Epithelial cell of esophagus (primary cell): ENCODE measurements around the gene HNRNPLL.
A peak's percentile ranks its signal among the peaks of the same experiment; 100 is the strongest.
"Not testable (repeated sequence)": the region's sequence is repeated elsewhere in the genome, so short reads cannot be mapped to it uniquely, and the experiment has no call there.

ENCODE experiments used
- DNase-seq: peaks from one replicate; pipeline ENCODE4 v3.0.0; 2010; ENCODE audit warnings: low read depth
- H3K4me3 ChIP-seq: 2 replicates; pipeline ENCODE4 v1.5.1; 2011; ENCODE audit warnings: mild to moderate bottlenecking, low read length, control low read depth
- TF ChIP-seq, protein P1 (sequence below): IDR thresholded peaks from 2 replicates; pipeline ENCODE4 v1.5.1; 2011; ENCODE audit warnings: low read depth, mild to moderate bottlenecking, low read length, control low read depth, inconsistent platforms; ENCODE audit not compliant: insufficient read depth; ENCODE audit errors: missing control alignments

Gene HNRNPLL

DNA sequence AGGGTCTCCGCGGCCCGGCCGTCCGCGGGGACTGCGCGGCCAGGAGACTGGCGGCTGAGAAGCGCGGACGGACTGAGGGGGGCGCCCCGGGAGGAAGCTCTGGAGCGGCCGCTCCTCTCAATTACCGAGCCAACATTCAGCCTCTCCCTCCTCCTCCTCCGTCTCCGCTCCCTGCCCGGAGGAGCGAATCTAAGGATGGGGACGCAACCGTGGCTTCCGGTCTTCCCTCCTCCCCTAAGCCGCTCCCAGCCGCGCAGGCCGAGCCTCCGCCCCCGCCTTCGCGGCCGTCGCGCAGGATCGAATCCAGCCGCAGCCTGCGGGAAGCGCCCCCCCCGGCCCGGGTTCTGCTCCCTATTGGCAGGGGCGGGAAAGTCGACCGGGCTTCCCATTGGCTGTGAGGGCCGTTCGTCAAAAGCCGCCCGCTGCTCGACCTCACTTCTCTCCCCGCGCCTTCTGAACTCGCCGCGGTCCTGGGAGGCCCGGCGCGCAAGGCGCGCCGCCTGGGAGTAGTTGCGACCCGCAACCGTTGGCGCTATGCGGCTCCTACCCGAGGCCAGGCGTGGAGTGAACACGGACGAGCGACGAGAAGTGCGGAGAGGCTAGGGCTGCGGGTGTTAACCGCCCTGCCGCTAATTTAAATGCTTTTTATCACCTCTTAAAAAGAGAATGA lies at the start of gene HNRNPLL:
Gene HNRNPLL, minus strand, starts transcription at position 197 of the 670 bp plus-strand sequence. CDS start 302 bp downstream, outside the sequence.
- peak within 1 kb of the TSS; percentile 72 for H3K4me3 ChIP-seq
- TF ChIP-seq, protein P1, sequence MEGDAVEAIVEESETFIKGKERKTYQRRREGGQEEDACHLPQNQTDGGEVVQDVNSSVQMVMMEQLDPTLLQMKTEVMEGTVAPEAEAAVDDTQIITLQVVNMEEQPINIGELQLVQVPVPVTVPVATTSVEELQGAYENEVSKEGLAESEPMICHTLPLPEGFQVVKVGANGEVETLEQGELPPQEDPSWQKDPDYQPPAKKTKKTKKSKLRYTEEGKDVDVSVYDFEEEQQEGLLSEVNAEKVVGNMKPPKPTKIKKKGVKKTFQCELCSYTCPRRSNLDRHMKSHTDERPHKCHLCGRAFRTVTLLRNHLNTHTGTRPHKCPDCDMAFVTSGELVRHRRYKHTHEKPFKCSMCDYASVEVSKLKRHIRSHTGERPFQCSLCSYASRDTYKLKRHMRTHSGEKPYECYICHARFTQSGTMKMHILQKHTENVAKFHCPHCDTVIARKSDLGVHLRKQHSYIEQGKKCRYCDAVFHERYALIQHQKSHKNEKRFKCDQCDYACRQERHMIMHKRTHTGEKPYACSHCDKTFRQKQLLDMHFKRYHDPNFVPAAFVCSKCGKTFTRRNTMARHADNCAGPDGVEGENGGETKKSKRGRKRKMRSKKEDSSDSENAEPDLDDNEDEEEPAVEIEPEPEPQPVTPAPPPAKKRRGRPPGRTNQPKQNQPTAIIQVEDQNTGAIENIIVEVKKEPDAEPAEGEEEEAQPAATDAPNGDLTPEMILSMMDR, result no peak
- peak; percentile 99 for DNase-seq

DNA sequence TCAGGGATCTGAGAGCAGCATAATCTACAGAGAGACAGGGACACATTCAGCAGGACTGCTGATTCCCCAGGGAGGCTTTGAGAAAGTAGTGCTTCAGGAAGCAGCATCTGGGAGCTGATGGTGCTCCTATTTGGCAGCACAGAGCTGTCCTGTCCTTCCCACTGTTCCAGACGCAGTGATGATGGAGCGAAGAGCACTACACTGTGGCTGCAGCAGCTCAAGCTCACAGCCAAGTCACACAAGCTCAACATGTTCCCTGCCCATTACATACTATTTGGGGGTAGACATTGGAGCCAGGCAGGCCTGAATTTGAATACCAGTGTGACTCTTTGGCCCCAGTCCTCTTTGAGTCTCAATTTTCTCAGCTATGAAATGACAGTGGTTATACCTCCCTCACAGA lies 48.0 kb upstream of the HNRNPLL start:
- no peak for DNase-seq
- TF ChIP-seq, protein P1, result no peak
- no peak overlapping the region for H3K4me3 ChIP-seq

DNA sequence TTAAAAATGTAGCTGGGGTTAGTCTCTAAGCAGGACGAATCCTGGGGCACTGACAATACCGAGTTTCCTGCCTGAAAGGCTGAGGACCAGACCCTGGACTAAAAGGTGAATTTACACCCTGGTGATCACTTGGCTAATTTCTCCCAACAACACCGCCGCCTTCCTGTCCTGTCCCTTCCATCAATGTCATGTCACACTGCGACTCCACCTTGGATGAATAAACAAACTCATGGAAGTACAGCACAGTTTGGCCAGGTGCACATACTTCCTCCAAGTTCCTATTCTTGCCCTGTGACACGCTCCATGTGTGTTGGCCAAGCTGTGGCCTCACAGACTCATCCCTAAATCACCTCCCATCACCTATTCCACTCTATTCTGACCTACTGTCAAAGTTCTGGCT lies 47.3 kb upstream of the HNRNPLL start:
- no peak for DNase-seq
- TF ChIP-seq, protein P1, result no peak
- H3K4me3 ChIP-seq, result no peak overlapping the region

DNA sequence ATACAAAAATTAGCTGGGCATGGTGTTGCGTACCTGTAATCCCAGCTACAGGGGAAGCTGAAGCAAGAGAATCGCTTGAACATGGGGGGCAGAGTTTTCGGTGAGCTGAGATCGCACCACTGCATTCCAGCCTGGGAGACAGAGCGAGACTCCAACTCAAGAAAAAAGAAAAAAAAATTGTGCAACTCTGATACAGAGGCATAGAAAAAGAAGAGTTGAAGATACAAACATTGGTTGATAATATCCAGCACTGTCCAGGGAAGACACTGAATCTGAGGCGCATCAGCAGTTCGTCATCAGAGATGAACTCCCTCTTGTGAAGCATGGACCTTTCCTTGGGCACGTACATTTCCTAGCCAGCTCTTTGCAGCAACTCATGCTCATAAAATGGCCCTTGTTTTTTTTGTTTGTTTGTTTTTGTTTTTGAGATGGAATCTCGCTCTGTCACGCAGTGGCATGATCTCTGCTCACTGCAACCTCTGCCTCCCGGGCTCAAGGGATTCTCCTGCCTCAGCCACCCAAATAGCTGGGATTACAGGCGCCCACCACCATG lies 46.5 kb upstream of the HNRNPLL start:
- DNase-seq, result no peak
- TF ChIP-seq, protein P1, result no peak
- no peak overlapping the region for H3K4me3 ChIP-seq

DNA sequence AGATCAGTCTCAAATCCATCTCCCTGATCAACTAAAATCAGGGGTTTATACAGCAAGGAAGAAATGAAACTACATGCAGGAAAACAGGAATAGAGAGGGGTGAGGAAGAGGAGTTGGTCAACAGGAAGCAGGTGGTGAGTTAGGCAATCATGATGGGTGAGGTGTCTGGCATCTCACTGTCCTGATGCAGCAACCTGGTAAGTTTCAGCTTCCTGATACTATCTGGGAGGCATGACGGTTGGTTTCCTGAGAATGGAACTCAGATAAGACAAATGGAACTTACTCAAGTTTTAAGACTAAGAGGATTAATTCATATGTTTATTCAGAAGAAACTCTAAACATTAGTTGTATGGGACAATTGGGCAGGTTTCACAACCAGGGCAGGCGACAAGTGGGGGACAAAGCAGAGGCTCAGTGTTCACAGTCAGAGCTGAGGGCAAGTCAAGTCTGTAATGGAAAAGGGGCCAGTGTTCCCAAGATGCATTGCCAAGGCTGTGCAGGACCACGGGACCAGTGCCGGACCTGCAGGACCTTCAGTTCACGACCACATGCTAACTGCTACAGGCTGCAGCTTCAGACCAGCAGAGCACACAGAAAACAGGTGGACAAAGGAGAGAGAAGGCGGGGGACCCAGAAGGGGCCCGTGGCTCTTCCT lies 45.5 kb upstream of the HNRNPLL start:
- H3K4me3 ChIP-seq, result no peak overlapping the region
- DNase-seq, result peak; percentile 85
- TF ChIP-seq, protein P1, result no peak

DNA sequence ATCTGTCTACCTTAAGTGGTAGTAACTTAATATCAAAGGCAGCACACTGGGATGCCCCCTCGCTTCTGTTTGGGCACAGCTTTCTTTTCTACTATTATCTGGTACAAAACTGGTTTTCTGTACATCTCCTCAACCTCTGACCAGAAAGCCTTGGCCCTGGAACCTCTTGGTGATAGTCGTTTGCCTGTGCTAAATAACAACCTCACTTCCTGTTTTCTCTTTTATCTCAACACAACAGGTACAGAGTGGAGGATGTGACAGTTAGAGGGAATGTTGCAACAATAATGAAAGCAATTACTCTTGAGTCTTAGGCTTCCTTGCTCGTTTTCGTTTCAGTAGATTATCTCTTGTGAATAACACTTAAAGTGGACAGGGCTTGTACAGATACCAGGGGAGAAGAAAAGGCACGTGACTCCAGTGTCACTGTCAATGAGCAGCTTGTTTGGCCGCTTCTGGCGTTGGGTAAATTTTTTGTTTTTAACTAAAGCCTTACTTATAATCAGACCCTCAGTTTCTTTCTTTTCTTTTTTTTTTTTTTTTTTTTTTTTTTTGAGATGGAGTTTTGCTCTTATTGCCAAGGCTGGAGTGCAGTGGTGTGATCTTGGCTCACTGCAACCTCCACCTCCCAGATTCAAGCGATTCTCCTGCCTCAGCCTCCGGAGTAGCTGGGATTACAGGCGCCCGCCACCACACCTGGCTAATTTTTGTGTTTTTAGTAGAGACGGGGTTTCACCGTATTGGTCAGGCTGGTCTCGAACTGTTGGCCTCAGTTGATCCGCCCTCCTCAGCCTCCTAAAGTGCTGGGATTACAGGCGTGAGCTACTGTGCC lies 41.2 kb upstream of the HNRNPLL start:
- not testable (repeated sequence) for DNase-seq, H3K4me3 ChIP-seq
